Small intestine (tissue), 7 donors: ENCODE measurements around the gene RRBP1. TPM values are rescaled to one million over a fixed set of nuclear protein-coding genes. Genes with fewer than 3 reads are reported as not detected.

ENCODE experiments used
- DNase-seq, 2 donors: peaks; one replicate each; pipeline versions ENCODE4 v3.0.0 to v3.0.0-alpha.2; 2013
- FAIRE-seq: peaks from 2 replicates; lab custom pipeline; 2012; peaks lifted over from hg19 to GRCh38; lab: Jason Lieb, UNC
- H3K27ac ChIP-seq, 3 donors: one replicate each; pipeline ENCODE4 v1.5.1; 2013; ENCODE audit warnings: low read length in 2 of 3, mild to moderate bottlenecking in 2 of 3, control low read depth in 1 of 3, inconsistent platforms in 1 of 3, low read depth in 1 of 3, moderate library complexity in 1 of 3
- H3K27me3 ChIP-seq, 3 donors: one replicate each; pipeline ENCODE4 v1.6.1; 2013; ENCODE audit warnings: low read length in 3 of 3, inconsistent platforms in 1 of 3; ENCODE audit not compliant: control insufficient read depth in 3 of 3, insufficient read depth in 3 of 3
- H3K36me3 ChIP-seq, 3 donors: one replicate each; pipeline ENCODE4 v1.6.1; 2013; ENCODE audit warnings: low read length in 3 of 3, inconsistent platforms in 1 of 3, low read depth in 1 of 3, mild to moderate bottlenecking in 1 of 3, moderate library complexity in 1 of 3; ENCODE audit not compliant: control insufficient read depth in 3 of 3, insufficient read depth in 2 of 3
- H3K4me1 ChIP-seq, 3 donors: one replicate each; pipeline ENCODE4 v1.6.1; 2013; ENCODE audit warnings: low read length in 2 of 3, inconsistent platforms in 1 of 3, low read depth in 1 of 3, mild to moderate bottlenecking in 1 of 3, moderate library complexity in 1 of 3; ENCODE audit not compliant: control insufficient read depth in 3 of 3, insufficient read depth in 2 of 3
- H3K4me3 ChIP-seq, 3 donors: one replicate each; pipeline ENCODE4 v1.5.1; 2013; ENCODE audit warnings: low read length in 3 of 3, control low read depth in 1 of 3, inconsistent platforms in 1 of 3, low read depth in 1 of 3, mild to moderate bottlenecking in 1 of 3, moderate library complexity in 1 of 3
- H3K9me3 ChIP-seq, 2 donors: one replicate each; pipeline ENCODE4 v1.6.1; 2013; ENCODE audit warnings: low read depth in 1 of 2, low read length in 1 of 2; ENCODE audit not compliant: control insufficient read depth in 2 of 2, insufficient read depth in 1 of 2
- WGBS, 3 donors: extraction: QIAGEN DNeasy Blood & Tissue Kit; methylation state at CpG; one replicate each; pipeline ENCODE4 v1.1.7; 2013; 5-methylcytosine and 5-hydroxymethylcytosine counted together
- polyA plus RNA-seq, 4 donors: library from polyadenylated mRNA; stranded (reverse) in 3 of 4; unstranded in 1 of 4; fragments of 200-250 nt in 3 of 4; fragments of 120-200 nt in 1 of 4; gene quantifications; one replicate each; pipeline versions ENCODE4 v1.2.1 to v1.2.3, GENCODE V29; 2013
- donor health status: healthy with polysubstance abuse.
- donor health status: control.
- donor health status: control.
- donor health status: Bipolar disorder and iron deficiency.
- donor health status: healthy.

Gene RRBP1
- polyA plus RNA-seq, 4 donors: 45.2 to 232 (median 112) TPM

GRCh38 chr20:17638835-17639407 is 43.1 kb downstream of the RRBP1 start:
- H3K4me3 ChIP-seq: no peak overlapping the region
- DNase-seq (no peak), FAIRE-seq (no peak)
- no peaks in the 10 kb centered on the region for H3K27me3 ChIP-seq
- H3K36me3 ChIP-seq: peaks cover 24 to 99% (median 29%) of the 10 kb centered on the region in 3 donors
- H3K27ac ChIP-seq: no peak overlapping the region
- H3K4me1 ChIP-seq: peaks cover 0 to under 1% (median 0%) of the 10 kb centered on the region in 3 donors
- 87 to 89% (median 88%) methylated on average over 6 of the region's 6 CpGs for WGBS, 3 donors
- no peaks in the 10 kb centered on the region for H3K9me3 ChIP-seq

- Histone ChIP-seq H3K4me3 (no peak overlapping the region), H3K36me3 (peaks cover 29 to 99% (median 34%) of the 10 kb centered on the region in 3 donors), H3K9me3 (no peaks in the 10 kb centered on the region), H3K4me1 (no peaks in the 10 kb centered on the region), H3K27ac (no peak overlapping the region), H3K27me3 (no peaks in the 10 kb centered on the region)
- 80 to 84% (median 84%) methylated on average over 12 to 13 of the region's 13 CpGs for WGBS, 3 donors
- no peak for DNase-seq
- FAIRE-seq: no peak
Measured at GRCh38 chr20:17637985-17638640, 43.9 kb downstream of the RRBP1 start.

- Histone ChIP-seq H3K27me3 (no peaks in the 10 kb centered on the region), H3K4me3 (no peak overlapping the region), H3K36me3 (peaks cover 30 to 99% (median 35%) of the 10 kb centered on the region in 3 donors), H3K9me3 (no peaks in the 10 kb centered on the region), H3K27ac (no peak overlapping the region), H3K4me1 (no peaks in the 10 kb centered on the region)
- 76 to 93% (median 91%) methylated on average over 4 of the region's 4 CpGs for WGBS, 3 donors
- FAIRE-seq (no peak), DNase-seq (no peak)
Measured at GRCh38 chr20:17637413-17637780, 44.6 kb downstream of the RRBP1 start.

- no peaks in the 10 kb centered on the region for H3K9me3 ChIP-seq
- H3K4me1 ChIP-seq: peaks cover 0 to 5% (median 0%) of the 10 kb centered on the region in 3 donors
- WGBS, 3 donors: 80 to 91% (median 91%) methylated on average over 24 of the region's 24 CpGs
- H3K4me3 ChIP-seq: no peak overlapping the region
- no peaks in the 10 kb centered on the region for H3K27me3 ChIP-seq
- DNase-seq (no peak), FAIRE-seq (no peak)
- H3K27ac ChIP-seq: no peak overlapping the region
- H3K36me3 ChIP-seq: peaks cover 29 to 99% (median 32%) of the 10 kb centered on the region in 3 donors
Measured at GRCh38 chr20:17636523-17637412, 45.3 kb downstream of the RRBP1 start.

- Histone ChIP-seq H3K4me1 (peaks cover 0 to 16% (median 0%) of the 10 kb centered on the region in 3 donors), H3K27me3 (no peaks in the 10 kb centered on the region), H3K27ac (peak overlapping the region in 1 of 3 donors; percentile 35), H3K36me3 (peaks cover 25 to 99% (median 34%) of the 10 kb centered on the region in 3 donors), H3K4me3 (no peak overlapping the region), H3K9me3 (no peaks in the 10 kb centered on the region)
- FAIRE-seq: no peak
- DNase-seq: no peak
- WGBS, 3 donors: 70 to 80% (median 74%) methylated on average over 24 to 25 of the region's 25 CpGs
Measured at GRCh38 chr20:17635332-17636244, 46.5 kb downstream of the RRBP1 start.

GRCh38 chr20:17634661-17635331 is 47.2 kb downstream of the RRBP1 start:
- 61 to 83% (median 75%) methylated on average over 13 of the region's 13 CpGs for WGBS, 3 donors
- FAIRE-seq: no peak

GRCh38 chr20:17633850-17634500 is 48.1 kb downstream of the RRBP1 start:
- no peak overlapping the region for H3K4me3 ChIP-seq
- peaks cover 0 to 19% (median 0%) of the 10 kb centered on the region in 3 donors for H3K4me1 ChIP-seq
- no peaks in the 10 kb centered on the region for H3K9me3 ChIP-seq
- DNase-seq: no peak
- H3K27me3 ChIP-seq: no peaks in the 10 kb centered on the region
- WGBS, 3 donors: 79 to 85% (median 81%) methylated on average over 18 of the region's 18 CpGs
- peaks cover 26 to 100% (median 39%) of the 10 kb centered on the region in 3 donors for H3K36me3 ChIP-seq
- peak overlapping the region in 1 of 3 donors; percentile 35 for H3K27ac ChIP-seq
- no peak for FAIRE-seq

More at GRCh38 chr20:17634661-17635331, 47.2 kb downstream of the RRBP1 start:
- Histone ChIP-seq H3K27me3 (no peaks in the 10 kb centered on the region), H3K9me3 (no peaks in the 10 kb centered on the region), H3K4me3 (no peak overlapping the region), H3K36me3 (peaks cover 25 to 99% (median 37%) of the 10 kb centered on the region in 3 donors), H3K27ac (peak overlapping the region in 1 of 3 donors; percentile 35), H3K4me1 (peaks cover 0 to 19% (median 0%) of the 10 kb centered on the region in 3 donors)
- DNase-seq: no peak
